Measurements from ENCODE around the gene ABLIM2.
"Not testable (repeated sequence)": the region's sequence is repeated elsewhere in the genome, so short reads cannot be mapped to it uniquely, and the experiment has no call there.

Gene ABLIM2

GRCh38 chr4:8147231-8147970, 11.2 kb downstream of the ABLIM2 start:
- no peak overlapping the region for H3K4me3 ChIP-seq (ENCODE audit: extremely low read depth, insufficient read depth, low read length, poor library complexity, severe bottlenecking)
- H3K4me1 ChIP-seq (ENCODE audit: control insufficient read depth, insufficient read depth, low read length, poor library complexity, severe bottlenecking) = peaks cover 2% of the 10 kb centered on the region
- no peaks in the 10 kb centered on the region for H3K36me3 ChIP-seq (ENCODE audit: control insufficient read depth, insufficient read depth, low read length)
- H3K27ac ChIP-seq (ENCODE audit: low read depth, low read length, severe bottlenecking) = no peak overlapping the region
- H3K9me3 ChIP-seq (ENCODE audit: control insufficient read depth, low read length) = no peaks in the 10 kb centered on the region
- WGBS, 2 experiments (ENCODE audit: insufficient coverage in 2 of 2) = 78 to 80% methylated on average over 12 to 16 of the region's 19 CpGs

- WGBS, 2 experiments (ENCODE audit: insufficient coverage in 2 of 2) = 95 to 97% methylated on average over 5 of the region's 9 CpGs
- no peak overlapping the region for H3K27ac ChIP-seq (ENCODE audit: low read depth, low read length, severe bottlenecking)
- peaks cover 2% of the 10 kb centered on the region for H3K4me1 ChIP-seq (ENCODE audit: control insufficient read depth, insufficient read depth, low read length, poor library complexity, severe bottlenecking)
- H3K4me3 ChIP-seq (ENCODE audit: extremely low read depth, insufficient read depth, low read length, poor library complexity, severe bottlenecking) = no peak overlapping the region
- no peaks in the 10 kb centered on the region for H3K9me3 ChIP-seq (ENCODE audit: control insufficient read depth, low read length)
- H3K36me3 ChIP-seq (ENCODE audit: control insufficient read depth, insufficient read depth, low read length) = no peaks in the 10 kb centered on the region
These were observed 12.5 kb downstream of the ABLIM2 start for GRCh38 chr4:8146157-8146556.

GRCh38 chr4:8144359-8144758, 14.3 kb downstream of the ABLIM2 start:
- H3K4me3 ChIP-seq (ENCODE audit: extremely low read depth, insufficient read depth, low read length, poor library complexity, severe bottlenecking) = no peak overlapping the region
- no peaks in the 10 kb centered on the region for H3K4me1 ChIP-seq (ENCODE audit: control insufficient read depth, insufficient read depth, low read length, poor library complexity, severe bottlenecking)
- H3K27ac ChIP-seq (ENCODE audit: low read depth, low read length, severe bottlenecking) = no peak overlapping the region
- no peaks in the 10 kb centered on the region for H3K9me3 ChIP-seq (ENCODE audit: control insufficient read depth, low read length)
- 41 to 42% methylated on average over 9 to 15 of the region's 15 CpGs for WGBS, 2 experiments (ENCODE audit: insufficient coverage in 2 of 2)
- H3K36me3 ChIP-seq (ENCODE audit: control insufficient read depth, insufficient read depth, low read length) = no peaks in the 10 kb centered on the region

GRCh38 chr4:8143392-8144140, 15.0 kb downstream of the ABLIM2 start:
- Histone ChIP-seq H3K4me3 (ENCODE audit: extremely low read depth, insufficient read depth, low read length, poor library complexity, severe bottlenecking) (no peak overlapping the region), H3K36me3 (ENCODE audit: control insufficient read depth, insufficient read depth, low read length) (no peaks in the 10 kb centered on the region)

GRCh38 chr4:8142556-8142955, 16.1 kb downstream of the ABLIM2 start:
- H3K4me1 ChIP-seq (ENCODE audit: control insufficient read depth, insufficient read depth, low read length, poor library complexity, severe bottlenecking) = no peaks in the 10 kb centered on the region
- no peaks in the 10 kb centered on the region for H3K36me3 ChIP-seq (ENCODE audit: control insufficient read depth, insufficient read depth, low read length)
- no peak overlapping the region for H3K4me3 ChIP-seq (ENCODE audit: extremely low read depth, insufficient read depth, low read length, poor library complexity, severe bottlenecking)
- WGBS, 2 experiments (ENCODE audit: insufficient coverage in 2 of 2) = 90 to 98% methylated on average over 5 to 7 of the region's 9 CpGs
- no peaks in the 10 kb centered on the region for H3K9me3 ChIP-seq (ENCODE audit: control insufficient read depth, low read length)
- no peak overlapping the region for H3K27ac ChIP-seq (ENCODE audit: low read depth, low read length, severe bottlenecking)

More at GRCh38 chr4:8143392-8144140, 15.0 kb downstream of the ABLIM2 start:
- Histone ChIP-seq H3K9me3 (ENCODE audit: control insufficient read depth, low read length) (no peaks in the 10 kb centered on the region), H3K27ac (ENCODE audit: low read depth, low read length, severe bottlenecking) (no peak overlapping the region), H3K4me1 (ENCODE audit: control insufficient read depth, insufficient read depth, low read length, poor library complexity, severe bottlenecking) (no peaks in the 10 kb centered on the region)
- WGBS, 2 experiments (ENCODE audit: insufficient coverage in 2 of 2) = 90 to 92% methylated on average over 7 to 10 of the region's 11 CpGs

GRCh38 chr4:8141935-8142334, 16.7 kb downstream of the ABLIM2 start:
- 90 to 94% methylated on average over 6 to 9 of the region's 9 CpGs for WGBS, 2 experiments (ENCODE audit: insufficient coverage in 2 of 2)
- H3K36me3 ChIP-seq (ENCODE audit: control insufficient read depth, insufficient read depth, low read length) = no peaks in the 10 kb centered on the region
- no peak overlapping the region for H3K27ac ChIP-seq (ENCODE audit: low read depth, low read length, severe bottlenecking)
- no peaks in the 10 kb centered on the region for H3K9me3 ChIP-seq (ENCODE audit: control insufficient read depth, low read length)
- no peaks in the 10 kb centered on the region for H3K4me1 ChIP-seq (ENCODE audit: control insufficient read depth, insufficient read depth, low read length, poor library complexity, severe bottlenecking)
- no peak overlapping the region for H3K4me3 ChIP-seq (ENCODE audit: extremely low read depth, insufficient read depth, low read length, poor library complexity, severe bottlenecking)

- Histone ChIP-seq H3K4me3 (ENCODE audit: extremely low read depth, insufficient read depth, low read length, poor library complexity, severe bottlenecking) (no peak overlapping the region), H3K4me1 (ENCODE audit: control insufficient read depth, insufficient read depth, low read length, poor library complexity, severe bottlenecking) (no peaks in the 10 kb centered on the region), H3K27ac (ENCODE audit: low read depth, low read length, severe bottlenecking) (no peak overlapping the region), H3K36me3 (ENCODE audit: control insufficient read depth, insufficient read depth, low read length) (no peaks in the 10 kb centered on the region), H3K9me3 (ENCODE audit: control insufficient read depth, low read length) (no peaks in the 10 kb centered on the region)
- WGBS, 2 experiments (ENCODE audit: insufficient coverage in 2 of 2) = 86 to 100% methylated on average over 1 to 6 of the region's 6 CpGs
These were observed 17.7 kb downstream of the ABLIM2 start for GRCh38 chr4:8140915-8141314.

GRCh38 chr4:8139726-8140125, 18.9 kb downstream of the ABLIM2 start:
- not testable (repeated sequence) for H3K36me3 ChIP-seq (ENCODE audit: control insufficient read depth, insufficient read depth, low read length); H3K9me3 ChIP-seq (ENCODE audit: control insufficient read depth, low read length); H3K27ac ChIP-seq (ENCODE audit: low read depth, low read length, severe bottlenecking); H3K4me1 ChIP-seq (ENCODE audit: control insufficient read depth, insufficient read depth, low read length, poor library complexity, severe bottlenecking); H3K4me3 ChIP-seq (ENCODE audit: extremely low read depth, insufficient read depth, low read length, poor library complexity, severe bottlenecking)
- WGBS, 2 experiments (ENCODE audit: insufficient coverage in 2 of 2) = 94% methylated on average over 2 of the region's 5 CpGs; no CpG with 5 or more reads in 1 of the 2 experiments

GRCh38 chr4:8136972-8137710, 21.5 kb downstream of the ABLIM2 start:
- no peaks in the 10 kb centered on the region for H3K4me1 ChIP-seq (ENCODE audit: control insufficient read depth, insufficient read depth, low read length, poor library complexity, severe bottlenecking)
- 92 to 93% methylated on average over 13 to 18 of the region's 19 CpGs for WGBS, 2 experiments (ENCODE audit: insufficient coverage in 2 of 2)

GRCh38 chr4:8136529-8136928, 22.1 kb downstream of the ABLIM2 start:
- Histone ChIP-seq H3K9me3 (ENCODE audit: control insufficient read depth, low read length) (no peaks in the 10 kb centered on the region), H3K4me1 (ENCODE audit: control insufficient read depth, insufficient read depth, low read length, poor library complexity, severe bottlenecking) (no peaks in the 10 kb centered on the region), H3K27ac (ENCODE audit: low read depth, low read length, severe bottlenecking) (no peak overlapping the region), H3K4me3 (ENCODE audit: extremely low read depth, insufficient read depth, low read length, poor library complexity, severe bottlenecking) (no peak overlapping the region), H3K36me3 (ENCODE audit: control insufficient read depth, insufficient read depth, low read length) (no peaks in the 10 kb centered on the region)
- WGBS, 2 experiments (ENCODE audit: insufficient coverage in 2 of 2) = 94 to 96% methylated on average over 11 to 12 of the region's 12 CpGs

More at GRCh38 chr4:8136972-8137710, 21.5 kb downstream of the ABLIM2 start:
- no peaks in the 10 kb centered on the region for H3K9me3 ChIP-seq (ENCODE audit: control insufficient read depth, low read length)
- H3K27ac ChIP-seq (ENCODE audit: low read depth, low read length, severe bottlenecking) = no peak overlapping the region
- H3K4me3 ChIP-seq (ENCODE audit: extremely low read depth, insufficient read depth, low read length, poor library complexity, severe bottlenecking) = no peak overlapping the region
- no peaks in the 10 kb centered on the region for H3K36me3 ChIP-seq (ENCODE audit: control insufficient read depth, insufficient read depth, low read length)

All from mesodermal cell (in vitro differentiated cells).